Measurements from ENCODE around the gene RPP38.

Gene RPP38

GRCh38 chr10:15113766-15114165 is 16.6 kb downstream of the RPP38 start:
- DNase-seq, result no peak

GRCh38 chr10:15116225-15116624 is 19.1 kb downstream of the RPP38 start:
- DNase-seq, result no peak

- DNase-seq, result no peak
Observed at GRCh38 chr10:15118615-15119014, 21.5 kb downstream of the RPP38 start.

GRCh38 chr10:15120523-15120922 is 23.4 kb downstream of the RPP38 start:
- no peak for DNase-seq

DNA sequence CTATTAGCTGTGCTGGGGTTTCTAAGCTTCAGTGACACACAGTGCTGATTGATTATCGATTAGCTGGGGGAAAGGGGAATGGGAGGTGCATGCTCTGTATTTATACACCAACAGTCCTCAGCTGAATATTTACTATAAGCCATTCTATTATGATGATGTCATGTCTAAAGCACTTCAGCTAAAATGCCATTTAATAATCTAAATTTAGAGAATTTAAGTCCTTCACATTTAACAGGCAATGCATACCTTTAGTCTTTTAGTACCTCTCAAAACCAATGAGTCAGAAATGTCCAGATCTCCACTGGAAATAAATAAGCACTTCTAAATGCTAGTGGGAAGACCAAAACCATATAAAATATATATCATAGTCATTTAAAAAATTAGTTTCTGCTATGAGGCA is 24.6 kb downstream of the RPP38 start:
- no peak for DNase-seq

DNA sequence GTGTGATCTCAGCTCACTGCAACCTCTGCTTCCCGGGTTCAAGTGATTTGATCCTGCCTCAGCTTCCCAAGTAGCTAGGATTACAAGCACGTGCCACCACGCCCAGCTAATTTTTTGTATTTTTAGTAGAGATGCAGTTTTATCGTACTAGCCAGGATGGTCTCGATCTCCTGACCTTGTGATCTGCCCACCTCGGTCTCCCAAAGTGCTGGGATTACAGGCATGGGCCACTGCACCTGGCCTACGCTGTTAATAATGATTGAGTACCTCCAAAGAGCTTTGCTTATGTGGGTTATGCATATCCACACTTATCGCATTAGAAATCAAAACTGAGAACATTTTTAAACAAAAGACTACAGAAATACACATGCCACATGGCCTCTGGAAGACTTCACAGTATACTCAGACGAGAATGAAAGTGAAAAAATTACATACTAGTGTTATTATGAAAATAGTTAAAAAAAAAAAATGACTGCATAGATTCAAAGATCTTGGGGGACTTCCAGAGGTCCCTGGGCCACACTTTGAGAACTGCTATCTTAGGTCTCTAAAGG is 25.4 kb downstream of the RPP38 start:
- no peak for DNase-seq

GRCh38 chr10:15123749-15124184 is 26.6 kb downstream of the RPP38 start:
- no peak for DNase-seq

DNA sequence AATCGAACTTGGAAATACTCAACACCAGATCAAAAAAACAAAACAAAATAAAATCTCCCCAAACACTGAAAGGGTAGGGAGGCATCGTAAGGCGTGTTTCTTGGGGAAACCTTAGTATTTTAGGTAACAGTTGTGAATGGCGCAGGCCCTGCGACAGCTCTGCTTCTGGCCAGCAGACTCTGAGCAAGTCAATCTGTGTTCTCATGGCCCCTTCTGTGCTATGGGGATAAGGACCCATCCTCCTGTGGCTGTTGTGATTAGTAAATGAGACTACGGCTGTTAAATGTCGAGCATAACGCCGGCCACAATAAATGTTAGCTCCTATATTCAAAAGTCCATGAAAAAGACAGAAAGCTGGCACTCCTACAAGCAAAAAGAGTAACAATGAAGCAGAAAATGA is 27.0 kb downstream of the RPP38 start:
- DNase-seq, result no peak

GRCh38 chr10:15124908-15125307 is 27.8 kb downstream of the RPP38 start:
- DNase-seq, result no peak

DNA sequence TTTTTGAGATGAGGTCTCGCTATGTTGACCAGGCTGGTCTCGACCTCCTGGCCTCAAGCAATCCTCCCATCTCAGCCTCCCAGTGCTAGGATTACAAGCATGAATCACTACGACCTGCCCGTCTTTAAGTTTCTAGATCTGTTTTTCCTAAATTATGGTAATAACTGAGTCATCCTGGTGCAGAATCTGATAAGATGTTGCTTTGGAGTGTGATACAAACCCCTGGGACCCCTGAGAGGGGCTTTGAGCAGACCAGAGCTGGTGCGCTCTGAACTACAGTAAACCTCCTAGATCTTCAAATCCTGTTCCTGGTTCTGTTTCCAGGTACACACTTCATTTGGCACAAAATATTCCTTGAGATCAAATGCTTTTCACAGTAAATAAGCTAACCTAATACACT is 34.2 kb downstream of the RPP38 start:
- DNase-seq, result no peak

GRCh38 chr10:15136129-15137035 is 39.2 kb downstream of the RPP38 start:
- DNase-seq, result no peak

GRCh38 chr10:15137036-15137359 is 39.8 kb downstream of the RPP38 start:
- no peak for DNase-seq

DNA sequence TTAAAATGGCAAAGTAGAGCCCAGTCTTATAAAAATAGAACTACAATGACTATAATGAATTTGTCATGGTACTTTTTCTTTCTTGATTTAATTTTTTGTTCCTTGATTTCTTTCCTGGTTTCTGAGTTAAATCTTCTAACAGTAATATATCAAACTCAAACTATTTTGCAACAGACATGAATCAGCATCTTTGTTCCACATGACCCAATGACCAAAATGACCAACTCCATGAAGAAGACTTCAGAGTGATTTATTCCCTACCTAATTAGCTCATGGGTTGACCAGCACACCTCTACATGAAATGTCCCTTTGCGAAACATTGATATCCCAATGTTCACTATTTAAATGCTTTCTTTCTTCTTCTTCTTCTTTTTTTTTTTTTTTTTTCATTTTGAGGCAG is 40.5 kb downstream of the RPP38 start:
- no peak for DNase-seq

GRCh38 chr10:15140698-15141097 is 43.5 kb downstream of the RPP38 start:
- no peak for DNase-seq

GRCh38 chr10:15141136-15142054 is 44.2 kb downstream of the RPP38 start:
- no peak for DNase-seq

GRCh38 chr10:15144788-15145187 is 47.6 kb downstream of the RPP38 start:
- DNase-seq, result no peak

DNA sequence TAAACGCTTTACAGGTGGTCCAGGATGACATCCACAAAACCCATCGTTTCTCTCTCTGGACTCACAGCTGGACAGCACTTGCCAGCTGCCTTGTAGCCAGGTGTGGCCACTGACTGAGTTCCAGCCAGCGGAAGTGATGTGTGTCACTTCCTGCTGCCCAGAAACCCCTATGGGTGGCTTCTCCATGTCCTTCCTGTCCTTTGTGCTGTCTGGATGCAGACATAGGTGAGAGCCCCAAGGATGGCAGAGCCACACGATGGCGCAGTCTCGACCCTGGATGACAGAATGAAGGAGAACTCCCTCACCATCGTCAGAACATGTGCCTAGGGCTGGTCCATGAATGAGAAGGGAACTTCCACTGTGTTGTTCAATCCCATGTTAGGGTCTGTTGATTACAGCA is 49.2 kb downstream of the RPP38 start:
- no peak for DNase-seq

GRCh38 chr10:15147594-15148392 is 50.6 kb downstream of the RPP38 start:
- DNase-seq, result no peak

- no peak for DNase-seq
Observed at GRCh38 chr10:15149042-15149771, 52.1 kb downstream of the RPP38 start.

DNA sequence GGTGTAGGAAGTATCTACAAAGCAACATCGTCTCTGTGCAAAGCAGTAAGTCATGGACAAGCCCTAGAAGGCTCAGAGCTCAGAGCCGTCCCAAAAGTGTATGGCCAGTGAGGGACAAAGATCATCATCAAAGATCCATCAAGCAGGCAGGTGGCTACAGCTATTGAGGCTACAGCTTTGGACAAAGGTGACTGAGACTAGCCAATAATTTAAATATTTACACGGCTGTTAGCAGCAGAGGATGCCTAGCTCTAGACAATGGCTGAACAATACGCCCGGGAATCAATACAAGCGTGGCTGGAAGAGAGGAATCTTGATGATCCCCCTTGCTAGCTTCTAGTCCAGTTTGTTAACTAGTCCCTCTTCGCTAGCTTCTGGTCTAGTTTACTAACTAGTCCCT is 53.4 kb downstream of the RPP38 start:
- no peak for DNase-seq

- no peak for DNase-seq
Observed at GRCh38 chr10:15152556-15152955, 55.4 kb downstream of the RPP38 start.

Measured in NCI-H187 (cell line).